Stomach (tissue), 9 donors: ENCODE measurements around the gene KDR. TPM values are rescaled to one million over a fixed set of nuclear protein-coding genes. Genes with fewer than 3 reads are reported as not detected.

Experiments
- DNase-seq, 2 donors: peaks; one replicate each; pipeline versions ENCODE4 v3.0.0 to v3.0.0-alpha.2; 2013 to 2019
- H3K27ac ChIP-seq, 5 donors: fragments of 200-600 bp in 4 of 5; sonication (generic) in 4 of 5; one replicate each; pipeline ENCODE4 v1.5.1; 2013 to 2019; ENCODE audit warnings: mild to moderate bottlenecking in 1 of 5, moderate library complexity in 1 of 5
- H3K27me3 ChIP-seq, 3 donors: fragments of 200-600 bp; sonication (generic); one replicate each; pipeline ENCODE4 v1.5.1; 2017 to 2019; ENCODE audit warnings: mixed run types in 1 of 3
- H3K36me3 ChIP-seq, 4 donors: fragments of 200-600 bp; sonication (generic); 1 replicate in 3 of 4; 2 replicates in 1 of 4; pipeline ENCODE4 v1.5.1; 2016 to 2019
- H3K4me1 ChIP-seq, 4 donors: fragments of 200-600 bp; sonication (generic); one replicate each; pipeline ENCODE4 v1.5.1; 2016 to 2019
- H3K4me3 ChIP-seq, 4 donors: fragments of 200-600 bp; sonication (generic) in 3 of 4; one replicate each; pipeline ENCODE4 v1.5.1; 2016 to 2019; ENCODE audit warnings: mild to moderate bottlenecking in 1 of 4
- H3K9me3 ChIP-seq, 4 donors: fragments of 200-600 bp; sonication (generic); one replicate each; pipeline ENCODE4 v1.5.1; 2016 to 2019
- CTCF ChIP-seq, 7 experiments: fragments of 450-650 bp in 4 of 7; fragments of 200-600 bp in 3 of 7; sonication (generic) in 3 of 7; IDR thresholded peaks; one replicate each; pipeline ENCODE4 v1.5.1; 2016 to 2019; ENCODE audit warnings: antibody characterized with exemption in 7 of 7, control low read depth in 2 of 7, mild to moderate bottlenecking in 1 of 7
- EP300 ChIP-seq: sonication (generic); formaldehyde crosslinking; IDR thresholded peaks from one replicate; pipeline ENCODE4 v1.6.1; 2017; ENCODE audit warnings: antibody characterized with exemption
- POLR2A ChIP-seq, 4 donors: fragments of 450-650 bp; IDR thresholded peaks; one replicate each; pipeline ENCODE4 v1.6.1; 2016; ENCODE audit warnings: antibody characterized with exemption in 4 of 4, control low read depth in 2 of 4, mild to moderate bottlenecking in 1 of 4, moderate library complexity in 1 of 4
- POLR2AphosphoS5 ChIP-seq, 3 donors: sonication (generic); formaldehyde crosslinking; IDR thresholded peaks; one replicate each; pipeline ENCODE4 v1.6.1; 2016; ENCODE audit warnings: antibody characterized with exemption in 3 of 3
- whole genome bisulfite sequencing, 5 donors: extraction: QIAGEN DNeasy Blood & Tissue Kit in 3 of 5; methylation state at CpG; one replicate each; pipeline versions ENCODE4 v1.1.5 to v1.1.7; 2013 to 2018; 5-methylcytosine and 5-hydroxymethylcytosine counted together
- intact Hi-C: fragments of 100-400 bp; cut with DNase I; formaldehyde crosslinking; loops from one replicate; pipeline ENCODE4 v1.15.1; 2023; ENCODE audit warnings: low total_unique reads
- polyA plus RNA-seq, 3 donors: library from polyadenylated mRNA; stranded (reverse); fragments of 200-250 nt; gene quantifications; one replicate each; pipeline ENCODE4 v1.2.3, GENCODE V29; 2013
- total RNA-seq, 5 donors: library from RNA; depleted of rRNA; stranded (reverse); fragments of >200 nt; gene quantifications; one replicate each; pipeline versions ENCODE4 v1.1.0 to v1.2.3, GENCODE V29; 2014 to 2016
- donor health status: healthy with polysubstance abuse.
- donor health status: Bipolar disorder and iron deficiency.
- donor health status: healthy.

Gene KDR
- total and polyA plus RNA-seq, 8 donors = 1.1 to 32.3 (median 8.1) TPM

DNA sequence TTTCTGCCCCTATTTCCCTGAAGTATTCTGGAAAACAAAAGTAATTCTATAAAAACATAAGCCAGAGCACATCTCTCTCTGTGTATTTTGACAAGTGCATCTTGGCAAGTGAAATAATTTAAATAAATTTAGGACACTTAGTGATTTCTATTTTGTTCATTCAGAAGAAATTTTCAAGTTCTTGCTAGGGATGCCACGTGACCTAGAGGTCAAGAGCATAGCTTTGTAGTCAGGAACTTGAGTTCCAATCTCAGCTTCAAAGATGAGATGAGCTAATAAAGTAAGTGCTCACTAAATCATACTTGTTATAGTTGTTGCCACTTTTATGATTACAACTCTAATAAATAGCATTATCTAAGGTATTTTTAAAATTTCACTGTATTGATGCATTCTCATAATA, 13.8 kb downstream of the KDR start:
- 53 to 87% (median 78%) methylated on average over 1 of the region's 1 CpG for WGBS, 5 donors
- intact Hi-C loops = no loop called here
- Histone ChIP-seq H3K4me3 (no peak overlapping the region), H3K27ac (no peak overlapping the region), H3K36me3 (no peaks in the 10 kb centered on the region), H3K4me1 (no peaks in the 10 kb centered on the region), H3K27me3 (no peaks in the 10 kb centered on the region), H3K9me3 (no peaks in the 10 kb centered on the region)
- no peak for TF ChIP-seq POLR2A (IDR thresholded peaks at IDR 0.05)
- TF ChIP-seq EP300 = no peak
- TF ChIP-seq CTCF (IDR thresholded peaks at IDR 0.05) = no peak
- TF ChIP-seq POLR2AphosphoS5 (IDR thresholded peaks at IDR 0.05) = no peak
- DNase-seq = no peak

- no peaks in the 10 kb centered on the region for H3K36me3 ChIP-seq
- no peaks in the 10 kb centered on the region for H3K27me3 ChIP-seq
- 36 to 55% (median 47%) methylated on average over 8 of the region's 8 CpGs for WGBS, 5 donors
- no peaks in the 10 kb centered on the region for H3K4me1 ChIP-seq
- H3K9me3 ChIP-seq = no peaks in the 10 kb centered on the region
- no peak overlapping the region for H3K4me3 ChIP-seq
- intact Hi-C loops = no loop called here
- no peak for TF ChIP-seq POLR2A (IDR thresholded peaks at IDR 0.05)
- TF ChIP-seq POLR2AphosphoS5 (IDR thresholded peaks at IDR 0.05) = no peak
- TF ChIP-seq CTCF (IDR thresholded peaks at IDR 0.05) = no peak
- no peak for TF ChIP-seq EP300
- no peak overlapping the region for H3K27ac ChIP-seq
- peak in 1 of 2 donors; percentile 7 for DNase-seq
Observed at GRCh38 chr4:55110131-55110530, 15.3 kb downstream of the KDR start.

GRCh38 chr4:55107054-55107453, 18.3 kb downstream of the KDR start:
- TF ChIP-seq POLR2A (IDR thresholded peaks at IDR 0.05) (no peak), CTCF (IDR thresholded peaks at IDR 0.05) (no peak), EP300 (no peak), POLR2AphosphoS5 (IDR thresholded peaks at IDR 0.05) (no peak)
- no peak overlapping the region for H3K4me3 ChIP-seq
- H3K4me1 ChIP-seq = no peaks in the 10 kb centered on the region
- intact Hi-C loops = no loop called here
- H3K27me3 ChIP-seq = no peaks in the 10 kb centered on the region
- 77 to 90% (median 81%) methylated on average over 3 of the region's 3 CpGs for WGBS, 5 donors
- DNase-seq = no peak
- H3K36me3 ChIP-seq = peaks cover 0 to 2% (median 0%) of the 10 kb centered on the region in 4 donors
- H3K9me3 ChIP-seq = no peaks in the 10 kb centered on the region
- no peak overlapping the region for H3K27ac ChIP-seq

DNA sequence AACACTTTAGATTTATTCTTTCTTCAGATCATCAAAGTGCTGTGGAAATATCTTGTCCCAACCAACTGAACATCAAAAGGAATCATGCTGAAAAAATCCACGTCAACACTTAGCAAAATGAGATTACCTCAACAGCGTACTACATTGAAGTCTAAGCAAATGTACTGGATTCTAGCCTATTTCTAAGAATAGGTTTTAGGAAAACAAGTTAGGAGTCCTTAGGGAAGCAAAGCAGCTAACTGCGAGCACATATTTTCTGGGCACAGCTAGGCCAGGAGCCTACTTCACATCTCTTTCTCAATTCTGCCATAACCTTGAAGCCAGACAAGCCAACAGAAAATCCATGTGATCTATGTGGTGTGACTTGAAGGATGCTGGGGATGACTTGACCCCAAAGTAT, 22.2 kb downstream of the KDR start:
- no peak overlapping the region for H3K27ac ChIP-seq
- TF ChIP-seq POLR2A (IDR thresholded peaks at IDR 0.05) (no peak), EP300 (no peak), CTCF (IDR thresholded peaks at IDR 0.05) (no peak), POLR2AphosphoS5 (IDR thresholded peaks at IDR 0.05) (no peak)
- H3K36me3 ChIP-seq = peaks cover 0 to 4% (median 0%) of the 10 kb centered on the region in 4 donors
- intact Hi-C loops = no loop called here
- no peaks in the 10 kb centered on the region for H3K4me1 ChIP-seq
- no peak overlapping the region for H3K4me3 ChIP-seq
- no peaks in the 10 kb centered on the region for H3K9me3 ChIP-seq
- no peak for DNase-seq
- H3K27me3 ChIP-seq = no peaks in the 10 kb centered on the region
- WGBS, 5 donors = 86 to 95% (median 92%) methylated on average over 3 of the region's 3 CpGs
